ENCODE data around the gene STRIT1.
A peak's percentile ranks its signal among the peaks of the same experiment; 100 is the strongest.

The STRIT1 gene

GRCh38 chr3:155292693-155293092 lies 790 bp downstream of the STRIT1 start:
- Histone ChIP-seq H3K79me2 (ENCODE audit: insufficient read depth, low read length) (no peaks in the 10 kb centered on the region), H3K27me3 (ENCODE audit: insufficient read depth, low read length, poor library complexity) (no peaks in the 10 kb centered on the region), H3K9ac (ENCODE audit: low read depth, low read length) (no peak overlapping the region), H3K27ac (ENCODE audit: low read length) (no peak overlapping the region), H3K4me2 (ENCODE audit: insufficient read depth, low read length) (no peak overlapping the region), H3K9me3 (ENCODE audit: insufficient read depth, low read length, severe bottlenecking) (peaks cover 14% of the 10 kb centered on the region), H3K36me3 (ENCODE audit: insufficient read depth, low read length) (no peaks in the 10 kb centered on the region), H3K4me1 (ENCODE audit: insufficient read depth, low read length) (no peaks in the 10 kb centered on the region), H4K20me1 (ENCODE audit: insufficient read depth, low read length) (no peaks in the 10 kb centered on the region), H3K4me3 (ENCODE audit: low read depth in 1 of 2, low read length in 2 of 2) (no peak overlapping the region), H2AFZ (ENCODE audit: low read depth, low read length) (no peak overlapping the region)
- DNase-seq (no peak), ATAC-seq (ENCODE audit: insufficient read depth, low read depth) (no peak)
- TF ChIP-seq EZH2 (IDR thresholded peaks at IDR 0.05; ENCODE audit: borderline replicate concordance, low read depth, low read length, severe bottlenecking) = no peak
- TF ChIP-seq, protein P1, sequence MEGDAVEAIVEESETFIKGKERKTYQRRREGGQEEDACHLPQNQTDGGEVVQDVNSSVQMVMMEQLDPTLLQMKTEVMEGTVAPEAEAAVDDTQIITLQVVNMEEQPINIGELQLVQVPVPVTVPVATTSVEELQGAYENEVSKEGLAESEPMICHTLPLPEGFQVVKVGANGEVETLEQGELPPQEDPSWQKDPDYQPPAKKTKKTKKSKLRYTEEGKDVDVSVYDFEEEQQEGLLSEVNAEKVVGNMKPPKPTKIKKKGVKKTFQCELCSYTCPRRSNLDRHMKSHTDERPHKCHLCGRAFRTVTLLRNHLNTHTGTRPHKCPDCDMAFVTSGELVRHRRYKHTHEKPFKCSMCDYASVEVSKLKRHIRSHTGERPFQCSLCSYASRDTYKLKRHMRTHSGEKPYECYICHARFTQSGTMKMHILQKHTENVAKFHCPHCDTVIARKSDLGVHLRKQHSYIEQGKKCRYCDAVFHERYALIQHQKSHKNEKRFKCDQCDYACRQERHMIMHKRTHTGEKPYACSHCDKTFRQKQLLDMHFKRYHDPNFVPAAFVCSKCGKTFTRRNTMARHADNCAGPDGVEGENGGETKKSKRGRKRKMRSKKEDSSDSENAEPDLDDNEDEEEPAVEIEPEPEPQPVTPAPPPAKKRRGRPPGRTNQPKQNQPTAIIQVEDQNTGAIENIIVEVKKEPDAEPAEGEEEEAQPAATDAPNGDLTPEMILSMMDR (IDR thresholded peaks at IDR 0.05; ENCODE audit: borderline replicate concordance, extremely low read depth, low read length, poor library complexity, severe bottlenecking) = no peak

DNA sequence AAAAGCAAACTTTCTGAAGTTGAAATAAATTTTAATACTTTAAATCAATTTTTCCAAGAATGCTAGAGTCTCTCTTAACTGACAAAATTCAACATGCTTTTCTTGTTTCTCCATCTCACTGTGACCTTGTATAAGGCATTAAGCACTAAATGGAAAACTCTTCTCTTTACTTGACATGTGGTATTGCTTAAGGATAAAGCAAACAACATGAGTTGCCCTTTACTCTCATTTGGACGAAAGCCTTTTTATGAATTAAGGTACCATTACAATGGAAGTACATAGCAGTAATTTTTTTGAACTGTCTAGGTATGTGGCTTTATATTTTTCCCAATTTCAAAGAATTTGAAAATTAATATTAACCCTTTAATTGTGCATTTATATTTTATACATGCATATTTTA lies 1.4 kb downstream of the STRIT1 start:
- H3K79me2 ChIP-seq (ENCODE audit: insufficient read depth, low read length) = no peaks in the 10 kb centered on the region
- H3K27me3 ChIP-seq (ENCODE audit: insufficient read depth, low read length, poor library complexity) = no peaks in the 10 kb centered on the region
- DNase-seq (no peak), ATAC-seq (ENCODE audit: insufficient read depth, low read depth) (no peak)
- no peak for TF ChIP-seq EZH2 (IDR thresholded peaks at IDR 0.05; ENCODE audit: borderline replicate concordance, low read depth, low read length, severe bottlenecking)
- TF ChIP-seq, protein P1 (IDR thresholded peaks at IDR 0.05; ENCODE audit: borderline replicate concordance, extremely low read depth, low read length, poor library complexity, severe bottlenecking) = no peak
- H3K9me3 ChIP-seq (ENCODE audit: insufficient read depth, low read length, severe bottlenecking) = peaks cover 10% of the 10 kb centered on the region
- H3K4me3 ChIP-seq (ENCODE audit: low read depth in 1 of 2, low read length in 2 of 2) = no peak overlapping the region
- no peak overlapping the region for H2AFZ ChIP-seq (ENCODE audit: low read depth, low read length)
- H3K9ac ChIP-seq (ENCODE audit: low read depth, low read length) = no peak overlapping the region
- no peaks in the 10 kb centered on the region for H3K36me3 ChIP-seq (ENCODE audit: insufficient read depth, low read length)
- no peak overlapping the region for H3K27ac ChIP-seq (ENCODE audit: low read length)
- no peaks in the 10 kb centered on the region for H4K20me1 ChIP-seq (ENCODE audit: insufficient read depth, low read length)
- no peak overlapping the region for H3K4me2 ChIP-seq (ENCODE audit: insufficient read depth, low read length)
- no peaks in the 10 kb centered on the region for H3K4me1 ChIP-seq (ENCODE audit: insufficient read depth, low read length)

GRCh38 chr3:155286736-155287135 lies 6.7 kb downstream of the STRIT1 start:
- peak overlapping the region; percentile 10; the same call in 1 of the 2 replicates for H2AFZ ChIP-seq (ENCODE audit: low read depth, low read length)
- DNase-seq = no peak

More at GRCh38 chr3:155286736-155287135, 6.7 kb downstream of the STRIT1 start:
- TF ChIP-seq, protein P1 (IDR thresholded peaks at IDR 0.05; ENCODE audit: borderline replicate concordance, extremely low read depth, low read length, poor library complexity, severe bottlenecking) = no peak
- no peak for TF ChIP-seq EZH2 (IDR thresholded peaks at IDR 0.05; ENCODE audit: borderline replicate concordance, low read depth, low read length, severe bottlenecking)
- no peaks in the 10 kb centered on the region for H3K9me3 ChIP-seq (ENCODE audit: insufficient read depth, low read length, severe bottlenecking)
- H3K4me1 ChIP-seq (ENCODE audit: insufficient read depth, low read length) = peaks cover 13% of the 10 kb centered on the region
- no peak overlapping the region for H3K27ac ChIP-seq (ENCODE audit: low read length)
- ATAC-seq (ENCODE audit: insufficient read depth, low read depth) = no peak
- no peaks in the 10 kb centered on the region for H3K36me3 ChIP-seq (ENCODE audit: insufficient read depth, low read length)
- H3K4me3 ChIP-seq (ENCODE audit: low read depth in 1 of 2, low read length in 2 of 2) = no peak overlapping the region
- H3K79me2 ChIP-seq (ENCODE audit: insufficient read depth, low read length) = no peaks in the 10 kb centered on the region
- no peaks in the 10 kb centered on the region for H4K20me1 ChIP-seq (ENCODE audit: insufficient read depth, low read length)
- H3K9ac ChIP-seq (ENCODE audit: low read depth, low read length) = no peak overlapping the region
- no peak overlapping the region for H3K4me2 ChIP-seq (ENCODE audit: insufficient read depth, low read length)
- H3K27me3 ChIP-seq (ENCODE audit: insufficient read depth, low read length, poor library complexity) = no peaks in the 10 kb centered on the region
